Measurements from ENCODE around the gene UBE2J2.

The UBE2J2 gene

GRCh38 chr1:1295154-1295923 is 21.7 kb upstream of the UBE2J2 start:
- DNase-seq (ENCODE audit: low spot score), result no peak

GRCh38 chr1:1294250-1294890 is 20.7 kb upstream of the UBE2J2 start:
- DNase-seq (ENCODE audit: low spot score), result no peak

GRCh38 chr1:1293263-1294249 is 19.9 kb upstream of the UBE2J2 start:
- DNase-seq (ENCODE audit: low spot score), result no peak

GRCh38 chr1:1292851-1293250 is 19.2 kb upstream of the UBE2J2 start:
- no peak for DNase-seq (ENCODE audit: low spot score)

- DNase-seq (ENCODE audit: low spot score), result no peak
Observed at GRCh38 chr1:1292442-1292779, 18.8 kb upstream of the UBE2J2 start.

- DNase-seq (ENCODE audit: low spot score), result peak; percentile 64
Observed at GRCh38 chr1:1291548-1292441, 18.1 kb upstream of the UBE2J2 start.

- DNase-seq (ENCODE audit: low spot score), result no peak
Observed at GRCh38 chr1:1291023-1291528, 17.4 kb upstream of the UBE2J2 start.

GRCh38 chr1:1290238-1290731 is 16.6 kb upstream of the UBE2J2 start:
- DNase-seq (ENCODE audit: low spot score), result peak; percentile 34

- no peak for DNase-seq (ENCODE audit: low spot score)
Observed at GRCh38 chr1:1287288-1288110, 13.8 kb upstream of the UBE2J2 start.

- DNase-seq (ENCODE audit: low spot score), result no peak
Observed at GRCh38 chr1:1286313-1287261, 12.9 kb upstream of the UBE2J2 start.

- no peak for DNase-seq (ENCODE audit: low spot score)
Observed at GRCh38 chr1:1285611-1286311, 12.1 kb upstream of the UBE2J2 start.

GRCh38 chr1:1285102-1285571 is 11.5 kb upstream of the UBE2J2 start:
- no peak for DNase-seq (ENCODE audit: low spot score)

GRCh38 chr1:1284221-1285101 is 10.8 kb upstream of the UBE2J2 start:
- DNase-seq (ENCODE audit: low spot score), result no peak

GRCh38 chr1:1283821-1284220 is 10.2 kb upstream of the UBE2J2 start:
- DNase-seq (ENCODE audit: low spot score), result no peak

- DNase-seq (ENCODE audit: low spot score), result no peak
Observed at GRCh38 chr1:1282998-1283397, 9.3 kb upstream of the UBE2J2 start.

GRCh38 chr1:1281533-1282321 is 8.1 kb upstream of the UBE2J2 start:
- no peak for DNase-seq (ENCODE audit: low spot score)
